GM12892 (cell line): Measurements from ENCODE around the gene ARMC10.

Experiments used
- POLR2A ChIP-seq: IDR thresholded peaks from 2 replicates; pipeline ENCODE4 v1.6.1; 2011; ENCODE audit warnings: low read depth, low read length, control low read depth
- POLR2AphosphoS5 ChIP-seq: IDR thresholded peaks from 2 replicates; pipeline ENCODE4 v1.6.1; 2011; ENCODE audit warnings: low read depth, low read length, control low read depth

DNA sequence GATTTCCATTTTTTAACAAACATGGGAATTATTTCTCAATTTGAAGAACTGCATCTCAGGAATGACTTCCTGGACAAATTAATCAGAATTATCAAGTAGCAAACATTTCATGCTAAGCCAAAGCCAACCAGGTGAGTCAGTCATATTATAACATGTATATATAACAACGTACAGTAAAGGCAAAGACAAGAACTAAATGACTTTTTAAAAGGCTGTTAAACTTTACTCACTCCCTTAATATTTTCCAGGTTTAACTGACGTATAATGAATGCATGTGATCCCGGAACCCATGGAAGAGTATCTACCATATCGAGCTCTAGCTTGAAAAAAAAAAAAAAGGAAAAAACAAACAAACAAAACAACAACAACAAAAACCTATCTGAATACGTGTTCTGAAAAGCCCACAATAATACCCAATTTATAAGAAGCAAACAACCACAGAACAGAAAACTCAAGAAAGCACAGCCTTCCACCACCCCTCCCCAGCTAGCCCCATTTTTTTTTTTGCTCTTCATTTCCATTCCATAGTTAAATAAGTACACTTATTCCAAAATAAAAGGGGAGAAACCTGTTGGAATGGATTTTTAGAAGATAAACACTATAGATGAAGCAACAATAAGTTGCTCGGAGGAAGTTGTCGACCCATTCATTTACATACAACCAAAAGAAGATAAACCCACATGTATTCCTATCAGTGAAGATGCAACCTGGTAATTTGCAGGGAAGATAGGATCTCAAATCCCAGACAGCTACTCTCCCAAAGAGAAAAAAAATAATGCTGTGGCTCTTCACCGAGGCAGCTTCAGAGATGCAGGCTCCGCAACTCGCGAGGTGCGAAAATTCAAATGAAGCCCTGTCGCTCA, 73.4 kb downstream of the ARMC10 start:
- TF ChIP-seq POLR2A (no peak), POLR2AphosphoS5 (no peak)
